GM12875 (cell line): ENCODE data around the gene IL11RA.

ENCODE experiments used
- H3K4me3 ChIP-seq: one replicate; pipeline ENCODE4 v1.5.1; 2011; ENCODE audit warnings: low read depth, low read length, control low read depth
- TF ChIP-seq, protein P1 (sequence below): IDR thresholded peaks from 2 replicates; pipeline ENCODE4 v1.5.1; 2011; ENCODE audit warnings: low read depth, mild to moderate bottlenecking, control low read depth, inconsistent platforms, low read length, moderate library complexity, borderline replicate concordance; ENCODE audit not compliant: insufficient read depth

Gene IL11RA

DNA sequence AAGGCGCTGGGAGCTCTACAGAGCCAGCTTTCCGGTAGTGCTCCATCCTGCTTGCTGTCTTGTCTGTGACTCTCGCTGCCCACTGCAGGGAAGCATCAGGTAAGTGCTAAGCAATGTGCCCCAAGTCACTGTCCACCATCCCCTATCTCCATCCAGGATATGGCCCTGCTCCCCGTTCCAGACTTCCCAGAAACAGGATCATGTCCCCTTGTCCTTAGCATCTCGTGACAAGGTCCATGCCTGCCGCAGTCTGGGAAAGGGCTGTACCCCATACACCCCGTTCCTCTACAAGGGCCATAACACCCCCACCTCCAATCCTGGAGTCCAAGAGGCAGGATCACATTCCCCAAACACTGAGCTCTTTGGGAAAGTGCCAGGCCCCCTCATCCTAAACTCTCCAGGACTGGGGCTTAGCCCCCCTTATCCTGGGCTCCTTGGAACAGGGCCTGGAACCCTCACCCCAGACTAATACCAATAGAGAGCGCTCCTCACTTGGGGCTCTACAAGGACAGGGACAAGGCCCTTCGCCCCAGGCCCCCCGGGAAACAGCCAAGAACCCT lies 40.7 kb upstream of the IL11RA start:
- H3K4me3 ChIP-seq: peak overlapping the region; percentile 89
- TF ChIP-seq, protein P1, sequence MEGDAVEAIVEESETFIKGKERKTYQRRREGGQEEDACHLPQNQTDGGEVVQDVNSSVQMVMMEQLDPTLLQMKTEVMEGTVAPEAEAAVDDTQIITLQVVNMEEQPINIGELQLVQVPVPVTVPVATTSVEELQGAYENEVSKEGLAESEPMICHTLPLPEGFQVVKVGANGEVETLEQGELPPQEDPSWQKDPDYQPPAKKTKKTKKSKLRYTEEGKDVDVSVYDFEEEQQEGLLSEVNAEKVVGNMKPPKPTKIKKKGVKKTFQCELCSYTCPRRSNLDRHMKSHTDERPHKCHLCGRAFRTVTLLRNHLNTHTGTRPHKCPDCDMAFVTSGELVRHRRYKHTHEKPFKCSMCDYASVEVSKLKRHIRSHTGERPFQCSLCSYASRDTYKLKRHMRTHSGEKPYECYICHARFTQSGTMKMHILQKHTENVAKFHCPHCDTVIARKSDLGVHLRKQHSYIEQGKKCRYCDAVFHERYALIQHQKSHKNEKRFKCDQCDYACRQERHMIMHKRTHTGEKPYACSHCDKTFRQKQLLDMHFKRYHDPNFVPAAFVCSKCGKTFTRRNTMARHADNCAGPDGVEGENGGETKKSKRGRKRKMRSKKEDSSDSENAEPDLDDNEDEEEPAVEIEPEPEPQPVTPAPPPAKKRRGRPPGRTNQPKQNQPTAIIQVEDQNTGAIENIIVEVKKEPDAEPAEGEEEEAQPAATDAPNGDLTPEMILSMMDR: no peak

DNA sequence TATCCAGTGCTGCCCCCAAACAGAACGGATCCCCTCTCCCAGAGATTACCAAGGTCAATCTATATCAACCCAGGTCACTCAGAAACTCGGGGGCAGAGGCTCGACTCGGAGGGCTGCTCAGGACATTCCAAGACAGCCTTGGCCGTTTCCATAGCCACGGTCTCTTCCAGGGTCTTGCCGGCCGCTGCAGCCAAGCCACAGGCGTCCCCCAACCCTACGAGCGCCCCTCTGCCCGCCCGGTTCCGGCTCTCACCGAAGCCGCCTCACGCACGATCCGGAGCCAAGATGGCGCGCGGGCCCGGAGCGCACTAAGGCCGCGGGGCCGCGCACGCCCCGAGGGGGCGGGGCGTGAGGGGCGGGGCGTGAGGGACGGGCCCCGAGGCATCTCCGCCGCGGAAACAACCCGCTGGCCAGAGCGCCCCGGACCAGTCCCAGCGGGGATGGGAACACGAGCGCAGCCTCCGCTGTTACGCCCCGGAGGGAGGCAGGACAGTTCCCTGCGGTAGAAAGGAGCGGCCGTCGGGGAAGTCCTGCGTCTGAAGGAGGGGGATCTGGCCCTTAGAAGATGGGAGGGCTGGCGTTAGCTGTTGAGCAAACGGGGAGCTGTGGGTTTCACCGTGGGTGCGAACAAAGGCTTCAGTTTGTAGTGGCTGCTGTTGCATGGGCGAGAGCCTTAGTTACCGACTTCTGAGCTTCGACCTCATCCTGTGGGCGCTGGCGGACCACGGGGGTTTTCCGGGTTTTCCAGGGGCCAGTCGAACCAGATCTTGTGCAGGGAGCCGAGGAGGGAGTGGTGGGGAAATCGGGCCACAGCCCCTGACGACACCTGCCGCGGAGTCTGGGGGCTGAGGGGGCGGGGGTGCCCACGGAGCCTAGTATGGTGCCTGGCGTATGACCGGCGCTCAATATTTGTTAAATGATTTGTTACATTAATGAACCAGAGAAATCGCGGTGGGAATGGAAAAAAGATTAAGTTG lies 39.9 kb upstream of the IL11RA start, which contains the start of gene RPP25L:
Gene RPP25L, minus strand, starts transcription at position 287 of the 977 bp plus-strand sequence. CDS start 801 bp downstream, outside the sequence.
- H3K4me3 ChIP-seq: peak within 1 kb of the TSS; percentile 89
- TF ChIP-seq, protein P1: no peak

DNA sequence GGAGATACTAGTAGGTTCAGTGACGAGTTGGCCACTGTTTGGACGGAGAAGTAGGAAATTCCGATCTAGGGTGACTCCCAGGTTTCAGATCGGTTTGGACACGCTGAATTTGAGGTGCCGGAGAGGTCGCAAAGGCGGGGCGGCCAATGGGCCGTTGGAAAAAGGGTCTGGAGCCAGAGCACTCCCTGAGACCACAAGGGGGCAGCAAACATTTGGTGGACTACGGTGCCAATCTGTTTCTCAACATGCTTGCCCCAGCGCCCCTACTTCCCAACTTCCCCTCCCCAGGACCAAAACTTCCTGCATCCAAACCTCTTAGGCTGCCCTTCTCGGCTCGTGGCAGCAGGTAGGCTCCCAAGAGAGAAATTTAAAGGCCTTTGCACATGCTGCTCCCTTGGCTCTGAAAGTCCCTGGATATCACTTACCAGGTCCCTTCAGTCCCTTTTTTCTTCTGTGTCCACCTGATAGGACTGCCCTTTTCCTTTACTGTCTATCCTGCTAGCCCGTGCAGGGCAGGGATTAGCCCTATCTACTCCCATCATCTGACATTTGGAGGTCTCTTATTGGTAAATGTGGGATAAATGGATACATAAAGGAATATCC lies 39.1 kb upstream of the IL11RA start:
- TF ChIP-seq, protein P1: peak; percentile 82
- peak overlapping the region; percentile 89 for H3K4me3 ChIP-seq

- no peak overlapping the region for H3K4me3 ChIP-seq
- TF ChIP-seq, protein P1: no peak
Measured at GRCh38 chr9:34615132-34615531, 36.9 kb upstream of the IL11RA start.

DNA sequence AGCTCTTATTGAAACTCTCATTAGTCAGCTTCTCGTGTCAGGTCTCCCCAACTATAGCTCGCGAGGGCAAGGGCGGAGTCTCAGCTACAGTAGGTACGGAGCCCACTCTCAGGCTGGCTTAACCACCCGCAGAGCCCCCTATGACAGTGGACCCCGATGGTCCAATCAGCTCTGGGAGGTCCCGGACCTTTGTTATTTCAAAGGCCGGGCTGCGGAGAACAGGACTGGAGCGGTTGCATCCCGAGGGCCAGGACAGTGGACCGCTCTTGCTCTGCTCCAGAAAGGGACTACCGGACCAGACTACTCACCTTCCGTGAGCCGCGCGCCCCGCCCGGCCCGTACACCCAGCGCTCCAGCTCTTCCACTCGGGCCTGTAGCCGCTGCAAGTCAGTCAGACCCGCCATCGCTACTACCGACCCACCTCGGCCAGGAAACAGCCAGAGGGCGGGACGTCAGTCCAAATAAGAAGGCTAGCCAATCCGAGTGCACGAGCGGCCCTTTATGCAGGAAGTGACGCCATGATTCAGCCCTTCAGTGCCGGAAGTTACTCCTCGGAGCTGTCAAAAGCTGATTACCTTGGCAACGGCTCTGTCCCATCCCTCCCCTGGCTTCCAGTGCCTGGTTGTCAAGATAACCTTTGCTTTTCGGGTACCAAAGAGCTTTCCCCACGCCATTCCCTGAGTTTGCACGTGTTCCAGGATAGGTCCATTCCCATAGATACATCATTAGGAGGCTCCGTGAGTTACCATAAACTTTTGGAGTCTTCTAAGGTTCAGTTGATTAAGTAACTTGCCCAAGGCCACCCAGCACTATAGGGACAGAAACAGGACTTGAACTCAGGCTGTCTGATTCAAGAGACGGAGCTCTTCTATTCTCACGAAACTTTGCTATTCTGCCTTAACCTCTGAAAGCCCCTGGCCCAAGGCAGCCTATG lies 31.7 kb upstream of the IL11RA start, which contains the start of gene DCTN3:
Gene DCTN3, minus strand, starts transcription at position 435 of the 934 bp plus-strand sequence. Its CDS starts 31 bp downstream, at position 404.
- TF ChIP-seq, protein P1: no peak
- H3K4me3 ChIP-seq: peak within 1 kb of the TSS; percentile 76
